Measurements from ENCODE around the gene C4BPA.

The C4BPA gene

GRCh38 chr1:207077012-207077411 lies 27.0 kb upstream of the C4BPA start:
- TF ChIP-seq TARDBP (IDR thresholded peaks at IDR 0.05), result no peak
- no peak for TF ChIP-seq SP1 (IDR thresholded peaks at IDR 0.05)
- no peak for TF ChIP-seq ZNF384 (IDR thresholded peaks at IDR 0.05)
- TF ChIP-seq SUZ12 (IDR thresholded peaks at IDR 0.05), result no peak
- TF ChIP-seq HDGF (IDR thresholded peaks at IDR 0.05; ENCODE audit: borderline replicate concordance), result no peak
- TF ChIP-seq FOXK2 (IDR thresholded peaks at IDR 0.05), result no peak
- no peak for DNase-seq (ENCODE audit: extremely low spot score)
- CTCF ChIA-PET, result no interaction called here
- POLR2A ChIA-PET, result interaction anchor here (1.6 kb wide), 1 partner anchor 24 kb away, joined by 8 read pairs; the partner anchor contains the start of gene PFKFB2

DNA sequence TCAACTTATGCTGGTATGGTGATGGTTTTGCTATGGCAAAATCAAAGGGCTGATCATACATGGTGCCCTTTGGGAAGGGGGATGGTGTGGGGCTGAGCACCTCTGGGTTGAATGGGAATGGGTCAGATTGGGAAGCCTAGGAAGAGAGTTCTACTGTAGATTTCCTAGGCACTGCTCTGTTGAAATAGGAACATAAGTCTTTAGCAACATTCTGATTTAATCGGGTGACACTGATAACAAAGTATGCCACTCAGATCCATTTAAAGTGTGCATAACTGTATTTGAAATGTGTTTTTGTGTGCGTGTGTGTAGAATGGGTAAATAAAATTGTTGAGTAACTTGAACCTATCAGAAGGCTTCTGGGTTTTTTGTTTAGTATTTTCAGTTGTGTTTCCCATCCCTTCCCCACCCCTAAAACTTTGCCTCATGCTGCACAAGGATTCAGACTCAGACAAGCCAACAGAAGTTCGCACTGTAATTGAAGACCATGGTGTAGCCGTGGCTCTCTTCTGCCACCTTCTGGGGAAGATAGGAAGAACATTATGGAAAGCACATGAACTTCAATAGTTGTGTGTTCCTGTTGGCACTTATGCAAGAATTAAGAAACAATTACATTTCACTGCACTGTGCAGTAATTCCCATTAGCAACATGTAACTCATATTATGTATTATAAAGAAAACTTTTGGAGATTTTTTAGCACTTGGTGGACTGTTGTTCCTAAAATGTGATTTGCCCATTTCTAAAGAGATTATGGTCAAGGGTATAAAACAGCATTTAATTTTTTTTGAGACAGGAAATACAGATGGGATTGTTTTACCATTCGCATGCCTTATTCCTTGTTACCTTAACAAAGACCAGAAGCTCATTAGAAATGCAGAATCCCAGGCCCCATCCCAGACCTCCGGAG lies 26.3 kb upstream of the C4BPA start:
- CTCF ChIA-PET, result no interaction called here
- POLR2A ChIA-PET, result interaction anchor here (1.6 kb wide), 1 partner anchor 25 kb away, joined by 8 read pairs; the partner anchor contains the start of gene PFKFB2
- DNase-seq (ENCODE audit: extremely low spot score), result peak; percentile 78
- TF ChIP-seq BHLHE40 (IDR thresholded peaks at IDR 0.05; ENCODE audit: borderline replicate concordance) (no peak), FOXA1 (IDR thresholded peaks at IDR 0.05) (no peak), SUZ12 (IDR thresholded peaks at IDR 0.05) (no peak), FOXK2 (IDR thresholded peaks at IDR 0.05) (no peak), PKNOX1 (IDR thresholded peaks at IDR 0.05) (no peak), FOXM1 (IDR thresholded peaks at IDR 0.05; ENCODE audit: borderline replicate concordance) (no peak), L3MBTL2 (conservative IDR thresholded peaks at IDR 0.05) (no peak), NFRKB (IDR thresholded peaks at IDR 0.05) (no peak), CTBP1 (IDR thresholded peaks at IDR 0.05; ENCODE audit: borderline replicate concordance) (no peak), TARDBP (IDR thresholded peaks at IDR 0.05) (no peak), ELF4 (IDR thresholded peaks at IDR 0.05) (no peak), ZNF384 (IDR thresholded peaks at IDR 0.05) (no peak), SP1 (IDR thresholded peaks at IDR 0.05) (no peak), LEF1 (IDR thresholded peaks at IDR 0.05; ENCODE audit: borderline replicate concordance) (no peak)

- ChIA-PET POLR2A (interaction anchor here (1.2 kb wide), 1 partner anchor 26 kb away, joined by 6 read pairs; the partner anchor contains the start of gene PFKFB2), CTCF (no interaction called here)
- TF ChIP-seq FOXM1 (IDR thresholded peaks at IDR 0.05; ENCODE audit: borderline replicate concordance) (no peak), HDGF (IDR thresholded peaks at IDR 0.05; ENCODE audit: borderline replicate concordance) (no peak), ZNF384 (IDR thresholded peaks at IDR 0.05) (no peak), TARDBP (IDR thresholded peaks at IDR 0.05) (no peak), CTBP1 (IDR thresholded peaks at IDR 0.05; ENCODE audit: borderline replicate concordance) (no peak), FOXK2 (IDR thresholded peaks at IDR 0.05) (no peak), FOXA1 (IDR thresholded peaks at IDR 0.05) (no peak), SP1 (IDR thresholded peaks at IDR 0.05) (no peak), ARNT (IDR thresholded peaks at IDR 0.05) (no peak), PKNOX1 (IDR thresholded peaks at IDR 0.05) (no peak), ELF4 (IDR thresholded peaks at IDR 0.05) (no peak), L3MBTL2 (conservative IDR thresholded peaks at IDR 0.05) (no peak), BHLHE40 (IDR thresholded peaks at IDR 0.05; ENCODE audit: borderline replicate concordance) (no peak), LEF1 (IDR thresholded peaks at IDR 0.05; ENCODE audit: borderline replicate concordance) (no peak), SUZ12 (IDR thresholded peaks at IDR 0.05) (no peak), NFRKB (IDR thresholded peaks at IDR 0.05) (no peak)
- DNase-seq (ENCODE audit: extremely low spot score), result no peak
Observed at GRCh38 chr1:207078578-207079132, 25.4 kb upstream of the C4BPA start.

GRCh38 chr1:207079706-207080241 lies 24.3 kb upstream of the C4BPA start:
- POLR2A ChIA-PET, result no interaction called here
- TF ChIP-seq ZNF384 (IDR thresholded peaks at IDR 0.05) (no peak), CTBP1 (IDR thresholded peaks at IDR 0.05; ENCODE audit: borderline replicate concordance) (no peak), PKNOX1 (IDR thresholded peaks at IDR 0.05) (no peak), FOXM1 (IDR thresholded peaks at IDR 0.05; ENCODE audit: borderline replicate concordance) (no peak), ARNT (IDR thresholded peaks at IDR 0.05) (no peak), BHLHE40 (IDR thresholded peaks at IDR 0.05; ENCODE audit: borderline replicate concordance) (no peak), HDGF (IDR thresholded peaks at IDR 0.05; ENCODE audit: borderline replicate concordance) (no peak), FOXK2 (IDR thresholded peaks at IDR 0.05) (no peak)
- CTCF ChIA-PET, result interaction anchor here (1.5 kb wide), 1 partner anchor 27 kb away, joined by 3 read pairs; the partner anchor contains the start of gene PFKFB2
- no peak for DNase-seq (ENCODE audit: extremely low spot score)

- no peak for DNase-seq (ENCODE audit: extremely low spot score)
- ChIA-PET POLR2A (no interaction called here), CTCF (no interaction called here)
- TF ChIP-seq SP1 (IDR thresholded peaks at IDR 0.05) (no peak), ZNF384 (IDR thresholded peaks at IDR 0.05) (no peak)
Observed at GRCh38 chr1:207081088-207081487, 22.9 kb upstream of the C4BPA start.

GRCh38 chr1:207081806-207082205 lies 22.2 kb upstream of the C4BPA start:
- DNase-seq (ENCODE audit: extremely low spot score), result no peak
- TF ChIP-seq SP1 (IDR thresholded peaks at IDR 0.05) (no peak), FOXK2 (IDR thresholded peaks at IDR 0.05) (no peak), LEF1 (IDR thresholded peaks at IDR 0.05; ENCODE audit: borderline replicate concordance) (no peak), NFRKB (IDR thresholded peaks at IDR 0.05) (no peak), HDGF (IDR thresholded peaks at IDR 0.05; ENCODE audit: borderline replicate concordance) (no peak), TARDBP (IDR thresholded peaks at IDR 0.05) (no peak), SUZ12 (IDR thresholded peaks at IDR 0.05) (no peak), PKNOX1 (IDR thresholded peaks at IDR 0.05) (no peak)
- ChIA-PET POLR2A (no interaction called here), CTCF (no interaction called here)
